DND-41 (cell line): ENCODE measurements around the gene KANSL3.

Experiments used
- EZH2 ChIP-seq: IDR thresholded peaks from 3 replicates; pipeline ENCODE4 v1.6.1; 2012; ENCODE audit warnings: borderline replicate concordance, low read depth, mild to moderate bottlenecking, moderate library complexity, low read length, inconsistent platforms; ENCODE audit not compliant: severe bottlenecking
- TF ChIP-seq, protein P1 (sequence below): IDR thresholded peaks from 2 replicates; pipeline ENCODE4 v1.5.1; 2012; ENCODE audit warnings: borderline replicate concordance, low read length, moderate library complexity, mild to moderate bottlenecking; ENCODE audit not compliant: poor library complexity, severe bottlenecking; ENCODE audit errors: extremely low read depth

DNA sequence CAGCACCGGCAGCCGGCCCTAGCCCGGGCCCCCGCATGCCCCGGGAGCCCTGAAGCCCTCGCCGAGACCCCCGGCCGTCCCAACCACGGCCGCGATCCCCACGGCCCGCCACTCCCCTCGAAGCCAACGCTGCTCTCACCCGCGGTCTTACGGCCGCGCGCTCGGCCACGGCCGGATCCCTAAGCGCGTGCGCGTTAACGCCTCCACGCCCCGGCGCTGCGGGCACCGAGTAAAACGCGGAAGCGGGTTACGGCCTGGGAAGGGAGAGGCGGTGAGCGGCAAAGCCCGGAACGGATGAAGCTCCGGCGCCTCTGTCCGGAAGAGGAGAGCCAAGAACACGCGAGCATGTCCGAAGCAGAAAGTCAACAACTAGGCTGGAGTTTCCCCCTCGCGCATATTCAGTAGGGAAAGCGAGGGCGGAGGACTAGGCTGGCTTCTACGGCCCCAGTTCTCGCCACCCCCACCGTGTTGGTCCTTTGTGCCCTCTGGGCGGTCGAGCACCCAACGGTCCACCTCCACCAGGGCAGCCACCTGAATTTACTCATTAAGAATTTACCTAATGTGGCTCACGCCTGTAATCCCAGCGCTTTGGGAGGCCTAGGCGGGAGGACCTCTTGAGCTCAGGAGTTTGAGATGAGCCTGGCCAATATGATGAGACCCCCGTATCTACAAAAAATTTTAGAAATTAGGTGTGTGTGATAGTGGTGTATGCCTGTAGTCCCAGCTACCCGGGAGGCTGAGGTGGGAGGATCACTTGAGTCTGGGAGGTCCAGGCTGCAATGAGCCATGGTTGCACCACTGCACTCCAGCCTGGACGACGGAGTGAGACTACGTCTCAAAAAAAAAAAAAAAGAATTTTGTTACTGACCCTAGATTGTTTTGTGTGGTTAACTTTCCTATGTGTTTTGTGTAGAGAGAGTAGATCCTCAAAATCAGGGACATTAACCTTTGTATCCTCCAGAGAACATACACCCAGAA, at the start of gene KANSL3:
- TF ChIP-seq, protein P1, sequence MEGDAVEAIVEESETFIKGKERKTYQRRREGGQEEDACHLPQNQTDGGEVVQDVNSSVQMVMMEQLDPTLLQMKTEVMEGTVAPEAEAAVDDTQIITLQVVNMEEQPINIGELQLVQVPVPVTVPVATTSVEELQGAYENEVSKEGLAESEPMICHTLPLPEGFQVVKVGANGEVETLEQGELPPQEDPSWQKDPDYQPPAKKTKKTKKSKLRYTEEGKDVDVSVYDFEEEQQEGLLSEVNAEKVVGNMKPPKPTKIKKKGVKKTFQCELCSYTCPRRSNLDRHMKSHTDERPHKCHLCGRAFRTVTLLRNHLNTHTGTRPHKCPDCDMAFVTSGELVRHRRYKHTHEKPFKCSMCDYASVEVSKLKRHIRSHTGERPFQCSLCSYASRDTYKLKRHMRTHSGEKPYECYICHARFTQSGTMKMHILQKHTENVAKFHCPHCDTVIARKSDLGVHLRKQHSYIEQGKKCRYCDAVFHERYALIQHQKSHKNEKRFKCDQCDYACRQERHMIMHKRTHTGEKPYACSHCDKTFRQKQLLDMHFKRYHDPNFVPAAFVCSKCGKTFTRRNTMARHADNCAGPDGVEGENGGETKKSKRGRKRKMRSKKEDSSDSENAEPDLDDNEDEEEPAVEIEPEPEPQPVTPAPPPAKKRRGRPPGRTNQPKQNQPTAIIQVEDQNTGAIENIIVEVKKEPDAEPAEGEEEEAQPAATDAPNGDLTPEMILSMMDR, result no peak
- TF ChIP-seq EZH2, result no peak
